Nucleus accumbens (tissue), 56 donors: Measurements from ENCODE around the gene HOXA3.

Source experiments
- DNase-seq, 56 donors: peaks; one replicate each; lab custom pipeline; 2025; lab: John Stamatoyannopoulos, UW

HOXA3 gene

GRCh38 chr7:27169658-27170425 is 17.5 kb upstream of the HOXA3 start:
- no peak for DNase-seq

- DNase-seq, result no peak
These were observed 16.0 kb upstream of the HOXA3 start for GRCh38 chr7:27168265-27168947.

- no peak for DNase-seq
These were observed 15.5 kb upstream of the HOXA3 start for GRCh38 chr7:27167916-27168264.

- DNase-seq, result no peak
These were observed 14.4 kb upstream of the HOXA3 start for GRCh38 chr7:27166531-27167505.

GRCh38 chr7:27165996-27166530 is 13.7 kb upstream of the HOXA3 start:
- no peak for DNase-seq

- DNase-seq, result no peak
These were observed 13.0 kb upstream of the HOXA3 start, which contains the start of gene HOXA9 for GRCh38 chr7:27165089-27165995. HOXA9 (minus strand) TSS chr7:27165537; CDS start chr7:27165457, 80 bp downstream.

- DNase-seq, result no peak
These were observed 12.1 kb upstream of the HOXA3 start for GRCh38 chr7:27164367-27165088.

- no peak for DNase-seq
These were observed 11.6 kb upstream of the HOXA3 start for GRCh38 chr7:27164045-27164366.

- no peak for DNase-seq
These were observed 11.1 kb upstream of the HOXA3 start for GRCh38 chr7:27163288-27164044.

GRCh38 chr7:27162561-27163287 is 10.3 kb upstream of the HOXA3 start:
- DNase-seq, result no peak

GRCh38 chr7:27161721-27162560 is 9.6 kb upstream of the HOXA3 start:
- no peak for DNase-seq

GRCh38 chr7:27161214-27161720 is 8.9 kb upstream of the HOXA3 start:
- DNase-seq, result peak in 2 of 56 donors; percentile 13 to 46

GRCh38 chr7:27160546-27161213 is 8.3 kb upstream of the HOXA3 start:
- DNase-seq, result peak in 54 of 56 donors; percentile 6 to 90 (median 62)

- DNase-seq, result no peak
These were observed 7.8 kb upstream of the HOXA3 start for GRCh38 chr7:27160145-27160545.

GRCh38 chr7:27159266-27160144 is 7.1 kb upstream of the HOXA3 start:
- no peak for DNase-seq
